Naive thymus-derived CD8-positive, alpha-beta T cell (primary cell): ENCODE results near the gene POU3F1. TPM values are rescaled to one million over a fixed set of nuclear protein-coding genes. Genes with fewer than 3 reads are reported as not detected.

Source experiments
- microRNA-seq: library from miRNA; unstranded; fragments of <30 nt; microRNA quantifications from one replicate; pipeline ENCODE4 v1.2.0, GENCODE V29; 2022; ENCODE audit warnings: borderline microRNAs expressed
- polyA plus RNA-seq, 3 donors: library from polyadenylated mRNA; unstranded; fragments of 300-500 nt; fragmentation: Illumina TruSeq; gene quantifications; one replicate each; pipeline ENCODE4 v1.2.3, GENCODE V29; 2021
- total RNA-seq, 8 experiments: library from RNA in 2 of 8; stranded (reverse) in 2 of 8; gene quantifications; one replicate each; pipeline ENCODE4 v1.2.3 and lab custom pipeline; 2021 to 2026

POU3F1 gene
- total and polyA plus RNA-seq, 5 experiments from 2014 or later, result 0.08 to 0.38 (median 0.31) TPM; not detected in 2

Small RNA genes lying within 50 kb of the gene (microRNA-seq; reads per million reads assigned to microRNA genes)
- not detected for gene MIR3659

Other genes starting within 250 kb of the POU3F1 start
- 10 to 100 TPM; 15.1 to 16.4 TPM for gene C1orf122, start 239.0 kb downstream of the POU3F1 start, total RNA-seq
- gene C1orf122, start 239.0 kb downstream of the POU3F1 start, polyA plus RNA-seq, result 10 to 100 TPM; 28.5 to 30.5 (median 29.2) TPM
- gene YRDC, start 238.6 kb downstream of the POU3F1 start, total RNA-seq, result 10 to 100 TPM; 16.6 to 18.5 TPM
- gene YRDC, start 238.6 kb downstream of the POU3F1 start, polyA plus RNA-seq, result 10 to 100 TPM; 14.8 to 34.3 (median 23.0) TPM
- 10 to 100 TPM; 26.6 to 28.1 TPM for gene MTF1, start 187.2 kb downstream of the POU3F1 start, total RNA-seq
- gene MTF1, start 187.2 kb downstream of the POU3F1 start, polyA plus RNA-seq, result 10 to 100 TPM; 10.3 to 23.1 (median 14.5) TPM
- 10 to 100 TPM; 40.8 to 46.7 TPM for gene INPP5B, start 99.7 kb downstream of the POU3F1 start, total RNA-seq
- gene INPP5B, start 99.7 kb downstream of the POU3F1 start, polyA plus RNA-seq, result 10 to 100 TPM; 11.3 to 22.0 (median 18.5) TPM
- gene SF3A3, start 56.8 kb downstream of the POU3F1 start, total RNA-seq, result 10 to 100 TPM; 67.0 to 72.0 TPM
- gene SF3A3, start 56.8 kb downstream of the POU3F1 start, polyA plus RNA-seq, result 100 to 1,000 TPM in 1 of 3 donors, 10 to 100 TPM in 2; 97.4 to 101 (median 98.1) TPM
- gene FHL3, start 41.3 kb downstream of the POU3F1 start, total RNA-seq, result 10 to 100 TPM; 11.0 to 11.4 TPM
- gene FHL3, start 41.3 kb downstream of the POU3F1 start, polyA plus RNA-seq, result 10 to 100 TPM in 1 of 3 donors, 1 to 10 TPM in 2; 4.8 to 12.7 (median 8.1) TPM
- 10 to 100 TPM; 14.2 to 17.3 TPM for gene UTP11, start 34.1 kb downstream of the POU3F1 start, total RNA-seq
- gene UTP11, start 34.1 kb downstream of the POU3F1 start, polyA plus RNA-seq, result 10 to 100 TPM; 16.6 to 21.4 (median 17.4) TPM